HG02970 (cell line): Measurements from ENCODE around the gene DUSP22.

Experiments used
- ATAC-seq: cut with Tn5 transposase; IDR thresholded peaks from one replicate; pipeline ENCODE4 v1.9.1; 2021; ENCODE audit warnings: mild to moderate bottlenecking, moderate library complexity, moderate number of reproducible peaks; ENCODE audit not compliant: unreplicated experiment, low FRiP score

The DUSP22 gene

DNA sequence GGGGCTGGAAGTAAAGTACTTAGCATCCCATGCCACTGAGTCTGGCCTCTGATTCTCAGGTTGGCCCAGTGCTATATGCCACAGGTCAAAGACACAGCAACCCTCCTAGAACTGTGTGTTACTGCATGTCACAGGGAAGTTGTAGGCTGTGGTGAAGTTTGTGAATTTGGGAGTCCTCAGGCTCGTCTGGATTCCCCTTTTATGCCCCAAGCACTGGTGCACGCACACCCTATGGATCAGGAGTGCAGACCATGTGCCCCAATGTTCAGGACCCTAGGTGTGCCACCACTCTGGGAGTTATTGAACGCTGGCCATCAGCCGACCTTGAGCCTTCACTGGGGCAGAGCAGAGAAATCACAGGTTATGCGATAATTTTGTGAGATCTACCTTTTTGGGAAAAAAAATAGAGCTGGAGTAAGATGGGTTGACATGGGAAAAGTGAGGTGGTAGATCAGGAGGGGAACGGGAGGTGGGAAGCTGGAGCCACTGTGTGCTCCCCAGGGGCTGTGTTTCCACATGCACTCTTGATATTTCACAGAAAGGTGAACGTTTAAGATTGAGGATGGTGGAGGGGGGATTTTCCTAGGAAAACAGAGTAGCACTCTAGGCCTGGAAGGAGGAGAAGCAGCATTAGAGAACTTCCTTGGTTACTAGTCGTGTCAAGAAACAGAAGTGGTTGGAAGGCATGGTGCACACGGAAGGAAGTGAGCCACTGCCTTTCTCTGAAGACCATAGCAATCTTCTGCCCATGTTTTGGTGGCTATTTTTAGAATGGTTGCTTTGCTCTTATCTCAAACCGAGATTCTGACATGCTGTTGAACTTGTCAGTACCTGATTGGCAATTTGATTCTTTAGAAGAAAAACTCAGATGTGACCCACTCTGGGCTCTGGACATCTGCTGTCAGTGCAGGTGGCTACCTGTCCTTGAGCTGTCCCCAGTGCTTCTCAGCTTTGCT is 44.1 kb downstream of the DUSP22 start:
- no peak for ATAC-seq

DNA sequence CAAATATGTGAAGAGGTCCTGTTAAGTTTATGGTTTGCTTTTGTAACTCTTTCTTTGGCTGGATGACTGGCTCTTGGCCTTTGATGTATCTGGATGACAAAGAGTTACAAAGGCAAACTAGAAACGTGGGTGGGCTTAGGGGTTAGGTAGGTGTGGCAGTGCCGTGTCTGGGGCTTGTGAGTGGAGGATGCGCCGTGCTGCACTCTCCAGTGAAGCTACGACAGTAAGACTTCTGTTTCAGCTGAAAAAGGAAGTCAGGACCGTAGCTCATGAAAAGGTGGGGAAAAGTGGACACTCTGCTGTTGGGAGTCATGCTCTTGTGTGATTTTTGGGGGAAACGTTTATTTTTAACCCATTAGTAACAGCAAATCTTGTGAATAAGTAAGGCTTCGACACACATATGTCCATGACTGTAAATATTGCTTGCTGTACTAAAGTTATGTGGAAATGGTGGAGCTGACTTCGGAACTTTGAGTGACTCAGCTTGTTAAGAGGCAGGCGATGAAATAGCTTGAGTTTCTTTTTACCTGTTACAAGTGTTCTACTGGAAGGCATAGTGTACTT is 45.6 kb downstream of the DUSP22 start:
- ATAC-seq, result no peak

- no peak for ATAC-seq
Observed at GRCh38 chr6:338815-339262, 46.6 kb downstream of the DUSP22 start.

GRCh38 chr6:339480-339879 is 47.2 kb downstream of the DUSP22 start:
- ATAC-seq, result no peak

DNA sequence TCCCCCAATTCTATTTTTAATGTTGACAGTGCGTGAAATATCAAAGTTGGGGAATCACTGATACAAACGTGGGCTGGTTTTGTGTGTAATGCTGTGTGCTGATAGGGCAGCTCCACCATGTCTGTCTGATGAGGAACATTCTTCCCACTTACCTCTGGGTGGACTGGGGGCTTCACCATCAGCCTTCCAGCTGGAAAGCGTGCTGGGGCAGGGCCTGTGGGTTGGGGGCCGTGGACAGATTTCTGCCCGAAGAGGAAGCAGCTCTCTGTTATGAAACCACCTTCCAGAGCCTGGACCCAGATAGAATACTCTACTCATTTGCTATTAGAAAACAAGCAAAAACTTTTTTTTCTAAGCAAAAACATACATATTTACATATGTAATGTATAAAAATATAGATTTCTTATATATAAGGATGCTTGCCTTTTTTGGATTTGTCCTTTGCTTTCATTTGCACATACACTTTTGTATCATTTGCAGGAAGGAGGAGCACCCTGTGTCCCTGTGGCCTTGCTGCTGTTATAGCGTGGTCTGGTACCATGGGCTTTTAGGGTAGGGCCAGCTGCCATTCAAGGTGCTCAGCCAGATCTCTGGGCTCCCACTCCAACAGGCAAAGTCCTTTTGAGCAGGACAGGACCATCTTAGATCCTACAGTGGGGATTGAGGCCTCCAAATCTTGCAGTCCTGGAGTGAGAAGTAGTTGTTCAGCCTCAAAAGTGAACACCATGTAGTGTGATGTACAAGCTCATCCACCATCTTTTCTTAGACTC is 48.1 kb downstream of the DUSP22 start:
- ATAC-seq, result no peak

- ATAC-seq, result no peak
Observed at GRCh38 chr6:340991-341827, 48.9 kb downstream of the DUSP22 start.

DNA sequence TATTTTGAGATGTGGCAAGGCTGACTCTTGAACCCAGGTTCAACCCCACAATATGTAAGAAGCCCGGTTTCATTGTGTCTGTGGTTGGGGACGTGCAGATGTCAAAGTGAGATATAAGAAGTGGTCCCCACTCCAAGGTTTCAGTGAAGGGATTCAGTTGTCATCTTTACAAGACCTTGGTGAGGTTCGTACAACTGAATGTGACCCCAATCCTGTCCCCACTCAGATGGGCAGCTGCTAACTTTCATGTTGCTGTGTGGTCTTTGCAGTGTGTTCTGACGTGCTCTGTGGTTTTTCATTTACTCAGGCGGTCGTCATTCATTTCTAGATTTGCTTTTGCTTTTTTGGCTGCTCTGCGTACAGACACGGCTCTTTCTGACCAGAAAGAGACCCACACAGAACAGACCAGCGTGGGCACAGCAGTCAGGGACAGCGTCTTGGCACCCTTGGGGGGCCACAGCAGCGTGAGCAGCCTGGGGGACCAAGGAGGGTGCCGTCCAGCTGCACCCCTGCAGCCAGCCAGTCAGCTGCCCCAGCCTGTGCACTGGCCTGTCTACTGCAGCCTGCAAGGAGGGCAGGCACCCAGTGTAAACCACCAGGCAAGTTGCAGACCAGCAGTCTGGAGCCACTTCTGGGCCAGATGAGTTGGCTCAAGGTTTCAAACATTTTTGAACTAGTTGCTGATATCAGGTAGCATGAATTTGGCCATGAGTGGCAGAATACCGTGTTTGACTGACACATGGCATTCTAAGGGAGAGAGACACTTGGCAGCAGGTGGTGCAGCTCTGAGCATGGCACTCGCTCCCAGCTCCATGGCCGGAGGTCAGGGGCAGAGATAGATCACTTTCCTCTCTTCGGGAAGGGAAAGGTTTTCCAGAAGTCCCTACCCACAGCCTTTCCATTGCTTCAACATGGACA is 49.9 kb downstream of the DUSP22 start:
- ATAC-seq, result no peak

DNA sequence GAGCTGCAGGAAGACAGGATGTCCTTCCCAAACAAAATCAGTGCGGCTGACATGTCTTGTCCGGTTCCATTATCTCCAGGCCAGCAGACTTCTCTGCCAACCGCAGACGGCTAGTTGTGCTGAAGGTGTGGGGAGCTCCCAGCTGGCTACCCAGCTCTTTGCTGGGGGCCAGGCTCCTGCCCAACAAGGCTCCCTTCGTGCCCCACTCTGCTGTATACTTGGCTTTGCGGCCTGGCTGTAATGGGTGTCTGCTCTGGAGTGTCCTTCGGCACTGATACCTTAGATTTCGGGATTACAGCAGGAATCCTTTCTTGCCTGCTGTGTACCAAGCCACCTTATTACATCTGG is 50.5 kb downstream of the DUSP22 start:
- ATAC-seq, result no peak

GRCh38 chr6:343226-343935 is 51.1 kb downstream of the DUSP22 start:
- no peak for ATAC-seq

DNA sequence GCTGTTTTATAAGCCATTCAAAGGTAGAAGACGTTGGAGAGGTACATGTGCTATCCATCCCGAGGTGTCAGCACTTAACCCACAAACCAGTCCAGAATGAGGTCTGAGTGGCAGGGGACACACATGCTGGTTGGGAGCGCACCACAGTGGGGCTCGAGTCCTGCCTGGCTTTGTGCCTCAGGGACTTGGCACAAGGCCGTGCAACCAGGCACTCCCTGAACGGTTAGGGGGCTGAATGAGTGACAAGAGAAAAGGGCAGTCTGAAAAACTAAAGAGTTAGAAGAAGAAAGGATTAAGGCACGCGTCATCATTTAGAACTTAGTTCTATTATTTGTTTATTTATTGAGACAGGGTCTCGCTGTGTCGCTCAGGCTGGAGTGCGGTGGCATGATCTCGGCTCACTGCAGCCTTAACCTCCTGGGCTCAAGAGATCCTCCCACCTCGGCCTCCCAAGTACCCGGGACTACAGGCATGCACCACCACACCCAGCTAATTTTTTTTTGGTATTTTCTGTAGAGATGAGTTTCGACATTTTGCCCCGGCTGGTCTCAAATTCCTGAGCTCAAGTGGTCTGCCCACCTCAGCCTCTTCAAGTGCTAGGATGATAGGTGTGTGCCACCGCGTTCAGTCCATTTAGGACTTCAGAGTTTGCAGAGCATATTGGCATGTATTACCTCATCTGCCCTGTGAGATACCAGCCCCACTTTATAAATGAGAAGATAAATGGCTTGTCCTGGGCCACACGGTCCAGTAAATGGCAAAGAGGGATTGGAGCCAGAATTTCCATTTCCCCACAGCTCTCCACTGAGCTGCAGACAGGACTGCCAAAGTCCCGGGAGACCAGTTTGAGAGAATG is 51.9 kb downstream of the DUSP22 start:
- no peak for ATAC-seq

GRCh38 chr6:344816-345340 is 52.6 kb downstream of the DUSP22 start:
- no peak for ATAC-seq

- no peak for ATAC-seq
Observed at GRCh38 chr6:345747-346385, 53.6 kb downstream of the DUSP22 start.

DNA sequence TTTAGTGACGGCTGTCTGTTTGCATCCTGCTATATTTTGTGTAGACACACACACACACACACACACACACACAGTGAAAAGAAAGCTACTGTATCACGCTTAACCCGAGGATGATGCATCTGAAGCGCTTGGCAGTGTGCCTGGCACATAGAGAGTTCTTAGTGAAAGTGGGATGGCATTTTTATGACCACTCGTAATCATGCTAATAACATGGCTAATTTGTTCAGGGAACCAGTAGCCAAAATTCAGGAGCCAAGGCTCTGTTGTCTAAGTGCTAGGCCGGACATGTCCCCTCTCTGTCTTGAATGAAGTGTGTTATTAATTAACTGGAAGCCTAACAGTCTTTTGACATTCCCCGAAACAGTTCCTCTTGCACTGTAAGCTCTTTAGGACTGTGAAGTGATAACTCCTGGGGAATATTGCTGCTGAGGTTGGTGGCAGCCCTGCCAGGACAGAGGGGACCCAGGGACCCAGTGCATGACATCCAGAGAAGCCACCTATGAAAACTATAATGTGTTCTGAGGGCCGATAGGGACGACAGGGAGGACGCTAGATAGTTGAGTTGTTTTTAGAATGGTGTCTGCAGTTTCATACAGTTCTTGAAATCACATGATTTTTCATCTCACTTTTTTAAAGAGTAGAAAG is 54.2 kb downstream of the DUSP22 start:
- no peak for ATAC-seq

- peak; percentile 46 for ATAC-seq
Observed at GRCh38 chr6:347232-347631, 54.9 kb downstream of the DUSP22 start.

GRCh38 chr6:347951-348859 is 55.9 kb downstream of the DUSP22 start:
- no peak for ATAC-seq
